GM18511 (cell line): Measurements from ENCODE around the gene KLHL26.
"Not testable (repeated sequence)": the region's sequence is repeated elsewhere in the genome, so short reads cannot be mapped to it uniquely, and the experiment has no call there.

ENCODE experiments used
- ATAC-seq: cut with Tn5 transposase; IDR thresholded peaks from one replicate; pipeline ENCODE4 v1.9.1; 2021; ENCODE audit warnings: mild to moderate bottlenecking, moderate library complexity; ENCODE audit not compliant: unreplicated experiment

The KLHL26 gene

DNA sequence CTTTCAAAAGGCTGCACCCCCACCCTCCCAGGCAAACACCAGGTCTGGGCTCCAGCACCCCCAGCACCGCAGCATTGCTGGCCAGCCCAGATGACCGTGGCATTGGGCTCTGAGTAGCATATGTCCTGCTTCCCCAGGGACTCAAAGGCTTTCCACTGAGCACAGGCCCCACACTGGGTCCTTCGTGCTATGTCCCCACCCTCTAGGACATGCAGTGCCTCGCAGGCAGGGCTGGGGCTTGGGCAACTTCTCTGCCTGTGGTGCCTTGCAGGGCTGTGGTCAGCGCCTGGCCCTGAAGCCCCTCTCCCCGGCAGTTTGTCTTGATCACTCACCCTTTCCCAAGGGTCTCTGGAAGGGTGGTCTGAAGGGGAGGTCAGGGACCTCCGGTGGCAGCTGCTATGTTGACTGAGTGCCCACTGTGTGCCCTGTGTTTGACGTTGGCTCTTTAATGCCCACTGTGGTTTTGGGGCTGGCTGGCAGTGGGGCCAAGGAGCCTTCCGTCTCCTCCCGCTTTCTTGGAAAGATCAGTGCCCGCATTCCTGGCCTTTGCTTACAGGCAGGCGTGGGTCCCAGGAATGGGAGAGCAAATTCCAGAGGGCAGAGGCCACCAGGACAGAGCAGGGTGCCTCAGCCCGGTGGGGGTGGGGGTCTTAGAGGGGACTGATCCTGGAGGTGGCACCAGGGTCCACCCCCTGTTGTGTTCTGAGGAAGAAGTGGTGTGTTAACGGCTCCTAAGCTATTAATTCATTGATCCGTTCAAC lies 26.3 kb downstream of the KLHL26 start:
- no peak for ATAC-seq

- no peak for ATAC-seq
These were observed 27.2 kb downstream of the KLHL26 start for GRCh38 chr19:18663940-18664530.

DNA sequence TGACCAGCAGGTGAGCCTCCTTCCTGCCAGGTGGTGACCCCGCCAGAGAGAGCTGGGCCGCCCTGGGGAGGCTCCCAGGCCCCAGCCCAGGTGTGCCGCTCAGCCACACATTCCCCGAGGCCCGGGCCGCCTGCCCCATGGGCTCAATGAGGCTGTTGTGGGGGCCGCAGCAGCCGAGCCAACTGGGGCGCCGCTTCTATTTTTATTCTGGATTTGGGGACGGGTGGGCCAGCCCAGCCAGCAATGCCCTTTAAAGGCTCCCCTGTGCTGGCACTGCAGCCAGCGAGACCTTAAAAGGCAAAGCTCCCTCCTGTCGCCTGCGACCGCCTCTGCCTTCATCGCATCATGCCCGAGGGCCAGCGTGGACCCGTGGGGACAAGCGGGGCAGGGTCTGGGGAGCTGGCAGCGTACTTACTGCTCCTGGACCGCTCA lies 29.0 kb downstream of the KLHL26 start:
- no peak for ATAC-seq

- ATAC-seq = no peak
These were observed 29.5 kb downstream of the KLHL26 start for GRCh38 chr19:18666317-18666716.

DNA sequence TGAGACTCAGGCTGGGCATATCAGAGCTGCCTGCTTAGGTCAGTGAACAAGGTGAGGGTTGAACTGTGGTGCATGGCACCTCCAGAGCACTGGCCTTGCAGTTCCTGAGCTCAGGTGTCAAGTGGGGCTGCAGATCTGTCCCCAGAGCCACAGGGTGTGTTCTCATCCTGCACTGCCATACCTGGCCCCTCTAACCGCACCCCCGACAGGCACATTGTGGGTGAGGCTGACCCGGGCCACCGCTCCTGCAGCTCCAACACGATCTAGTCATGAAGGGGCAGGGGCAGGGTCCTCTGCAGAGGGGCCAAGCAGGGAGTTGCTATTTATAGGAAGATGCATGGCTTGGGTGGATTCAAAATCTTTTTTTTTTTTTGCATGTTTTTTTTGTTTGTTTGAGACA lies 30.0 kb downstream of the KLHL26 start:
- no peak for ATAC-seq

- ATAC-seq = no peak
These were observed 30.9 kb downstream of the KLHL26 start for GRCh38 chr19:18667531-18668251.

DNA sequence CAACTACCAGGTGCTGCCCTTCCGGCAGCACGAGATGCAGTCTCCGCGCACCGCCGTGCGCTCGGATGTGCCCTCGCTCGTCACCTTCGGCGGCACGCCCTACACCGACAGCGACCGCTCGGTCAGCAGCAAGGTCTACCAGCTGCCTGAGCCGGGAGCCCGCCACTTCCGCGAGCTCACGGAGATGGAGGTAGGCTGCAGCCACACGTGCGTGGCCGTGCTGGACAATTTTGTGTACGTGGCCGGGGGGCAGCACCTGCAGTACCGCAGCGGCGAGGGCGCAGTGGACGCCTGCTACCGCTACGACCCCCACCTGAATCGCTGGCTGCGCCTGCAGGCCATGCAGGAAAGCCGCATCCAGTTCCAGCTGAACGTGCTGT lies 31.4 kb downstream of the KLHL26 start:
- ATAC-seq = no peak

- no peak for ATAC-seq
These were observed 32.1 kb downstream of the KLHL26 start for GRCh38 chr19:18668744-18669523.

- ATAC-seq = no peak
These were observed 32.6 kb downstream of the KLHL26 start for GRCh38 chr19:18669524-18669817.

DNA sequence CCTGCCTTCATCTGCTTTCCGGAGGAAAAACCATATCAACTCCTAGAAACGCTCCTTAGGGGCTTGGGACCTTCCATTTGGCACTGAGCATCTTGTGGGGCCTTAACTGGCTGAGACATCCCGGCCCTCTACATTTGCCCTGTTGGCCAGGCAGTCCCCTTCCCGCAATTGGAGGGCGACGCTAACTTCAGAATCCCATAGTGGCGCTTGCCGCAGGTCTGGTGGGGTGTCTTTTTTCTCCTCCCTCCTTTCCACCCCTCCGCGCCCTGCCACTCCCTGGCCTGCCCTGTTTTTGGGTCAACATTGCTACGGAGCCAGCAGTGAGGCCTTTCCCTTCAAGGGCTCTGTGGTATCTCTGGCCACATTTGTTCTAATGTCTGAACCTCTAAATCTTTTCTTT lies 33.1 kb downstream of the KLHL26 start:
- ATAC-seq = no peak

GRCh38 chr19:18670312-18670711 lies 33.5 kb downstream of the KLHL26 start:
- no peak for ATAC-seq

DNA sequence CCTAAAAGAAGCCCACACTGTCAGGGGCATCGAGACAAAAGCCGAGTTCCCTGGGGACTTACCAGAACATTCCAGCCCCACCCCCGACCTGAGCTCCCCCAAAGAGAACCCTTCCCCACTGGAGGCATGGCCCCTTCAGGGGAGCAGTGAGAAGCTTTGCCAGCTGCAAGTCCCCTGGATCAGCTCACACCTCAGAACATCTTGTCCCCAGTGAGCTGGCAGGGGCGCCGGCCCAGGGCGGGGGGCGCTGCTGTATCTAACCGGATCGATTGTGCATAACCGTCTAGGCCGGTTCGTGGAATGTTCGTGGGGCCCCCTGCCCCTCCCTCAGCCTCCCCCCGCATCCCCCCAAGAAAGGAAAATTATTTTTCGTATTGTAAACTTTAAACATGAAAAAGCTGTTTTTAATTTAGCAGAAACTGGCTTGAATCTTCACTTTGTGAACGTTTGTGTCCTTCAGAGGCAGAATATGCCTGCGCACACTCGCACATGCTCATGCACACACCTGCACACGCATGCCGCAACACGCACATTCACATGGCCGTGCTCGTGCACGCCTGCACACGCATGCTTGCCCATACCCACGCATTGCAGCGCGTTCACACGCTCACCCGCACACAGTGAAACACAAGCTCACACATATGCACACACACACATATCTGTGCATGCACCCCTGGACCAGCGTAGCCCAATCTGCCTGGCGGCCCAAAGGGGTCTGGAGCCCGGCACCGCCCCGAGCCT lies 34.6 kb downstream of the KLHL26 start:
- no peak for ATAC-seq

DNA sequence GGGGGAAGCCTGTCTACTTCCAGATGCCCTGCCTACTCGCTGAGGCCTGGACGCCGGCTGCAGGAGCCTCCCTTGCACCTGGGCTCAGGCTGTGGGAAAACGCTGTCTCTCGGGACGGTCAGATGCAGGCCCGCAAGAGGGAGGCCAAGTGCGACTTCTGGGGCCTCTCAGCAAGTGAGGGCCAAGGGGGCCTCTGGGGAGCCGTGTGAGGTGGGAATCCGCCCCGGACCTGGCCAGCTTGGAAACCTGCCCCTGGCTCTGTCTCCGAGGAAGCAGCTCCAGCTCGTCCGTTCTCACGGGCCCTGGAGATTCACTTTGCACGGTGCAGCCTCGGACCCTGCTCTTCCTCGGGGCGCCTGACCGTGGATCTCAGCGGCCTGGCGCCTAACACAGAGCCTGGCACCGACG lies 35.2 kb downstream of the KLHL26 start:
- ATAC-seq = no peak

- ATAC-seq = no peak
These were observed 35.9 kb downstream of the KLHL26 start for GRCh38 chr19:18672606-18673337.

- ATAC-seq = no peak
These were observed 37.8 kb downstream of the KLHL26 start for GRCh38 chr19:18674616-18675015.

GRCh38 chr19:18675779-18676178 lies 39.0 kb downstream of the KLHL26 start:
- ATAC-seq = no peak

GRCh38 chr19:18676692-18677091 lies 39.9 kb downstream of the KLHL26 start:
- ATAC-seq = no peak

DNA sequence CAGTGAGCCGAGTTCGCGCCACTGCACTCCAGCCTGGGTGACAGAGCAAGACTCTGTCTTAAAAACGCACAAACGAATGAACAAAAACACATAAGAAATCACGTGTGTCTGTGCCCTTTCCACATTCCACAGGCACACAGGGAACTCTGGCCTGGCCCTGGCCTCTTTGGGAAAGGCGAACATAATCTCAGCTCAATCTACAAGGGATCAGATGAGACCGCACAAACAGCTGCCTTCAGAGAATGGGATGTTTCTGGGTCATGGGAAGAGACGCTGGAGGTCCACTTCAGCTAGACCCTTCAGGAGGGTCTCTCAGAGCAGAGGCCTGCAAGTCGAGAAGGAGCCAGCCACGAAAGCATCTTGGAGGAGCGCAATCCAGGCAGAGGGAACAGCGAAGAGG lies 40.3 kb downstream of the KLHL26 start:
- no peak for ATAC-seq

DNA sequence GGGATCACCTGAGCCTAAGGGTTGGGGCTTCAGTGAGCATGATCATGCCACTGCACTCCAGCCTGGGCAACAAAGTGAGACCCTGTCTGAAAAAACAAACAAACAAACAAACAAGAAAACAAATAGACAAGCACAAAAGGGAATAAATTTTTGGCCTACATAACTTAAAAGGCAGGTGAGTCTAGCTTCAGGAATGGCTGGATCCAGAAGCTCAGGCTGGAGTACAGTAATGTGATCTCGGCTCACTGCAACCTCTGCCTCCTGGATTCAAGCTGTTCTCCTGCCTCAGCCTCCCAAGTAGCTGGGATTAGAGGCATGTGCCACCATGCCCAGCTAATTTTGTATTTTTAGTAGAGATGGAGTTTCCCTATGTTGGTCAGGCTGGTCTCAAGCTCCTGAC lies 43.3 kb downstream of the KLHL26 start:
- ATAC-seq = not testable (repeated sequence)

GRCh38 chr19:18682807-18683108 lies 45.9 kb downstream of the KLHL26 start:
- ATAC-seq = no peak
